Measurements from ENCODE around the gene ARHGAP8.

- no peak for TF ChIP-seq CTCF (IDR thresholded peaks at IDR 0.05)
- no peak for TF ChIP-seq POLR2A (IDR thresholded peaks at IDR 0.05)
- TF ChIP-seq EP300 (IDR thresholded peaks at IDR 0.05), result no peak
Measured at GRCh38 chr22:44884562-44884961, 132.2 kb downstream of the ARHGAP8 start.

Measured in tibial nerve (tissue), 4 donors.